GM12878 (cell line): ENCODE measurements around the gene STX10. TPM values are rescaled to one million over a fixed set of nuclear protein-coding genes. Genes with fewer than 3 reads are reported as not detected.
A peak's percentile ranks its signal among the peaks of the same experiment; 100 is the strongest.

Experiments used
- BCL11A ChIP-seq: IDR thresholded peaks from 2 replicates; pipeline ENCODE4 v1.6.1; 2011; ENCODE audit warnings: low read depth, low read length
- BHLHE40 ChIP-seq, 2 experiments: fragments of 450-650 bp in 1 of 2; IDR thresholded peaks; 2 replicates each; pipeline ENCODE4 v1.6.1; 2011 to 2017; ENCODE audit warnings: low read depth in 2 of 2, borderline replicate concordance in 1 of 2, improper control_type of control experiment in 1 of 2, low read length in 1 of 2, mild to moderate bottlenecking in 1 of 2
- ETV6 ChIP-seq, 2 experiments: fragments of 450-650 bp in 1 of 2; IDR thresholded peaks in 1 of 2; conservative IDR thresholded peaks in 1 of 2; 2 replicates each; pipeline ENCODE4 v1.6.1; 2014; ENCODE audit warnings: antibody characterized with exemption in 1 of 2, borderline replicate concordance in 1 of 2, low read depth in 1 of 2, mild to moderate bottlenecking in 1 of 2, moderate library complexity in 1 of 2
- HSF1 ChIP-seq: fragments of 150-350 bp; IDR thresholded peaks from 2 replicates; pipeline ENCODE4 v1.6.1; 2014; ENCODE audit warnings: mild to moderate bottlenecking, low read depth, low read length
- IRF4 ChIP-seq: IDR thresholded peaks from 2 replicates; pipeline ENCODE4 v1.6.1; 2011; ENCODE audit warnings: low read depth, low read length
- IRF5 ChIP-seq: fragments of 450-650 bp; IDR thresholded peaks from 2 replicates; pipeline ENCODE4 v1.6.1; 2017; ENCODE audit warnings: borderline replicate concordance
- KAT2A ChIP-seq: conservative IDR thresholded peaks from 2 replicates; pipeline ENCODE4 v1.6.1; 2011; ENCODE audit warnings: low read depth, low read length; ENCODE audit not compliant: control insufficient read depth
- LARP7 ChIP-seq: fragments of 450-650 bp; IDR thresholded peaks from 2 replicates; pipeline ENCODE4 v1.6.1; 2017; ENCODE audit warnings: mild to moderate bottlenecking
- MEF2B ChIP-seq: fragments of 450-650 bp; IDR thresholded peaks from 2 replicates; pipeline ENCODE4 v1.6.1; 2018; ENCODE audit warnings: mild to moderate bottlenecking, moderate library complexity; ENCODE audit not compliant: partially characterized antibody, poor library complexity, severe bottlenecking
- NFYA ChIP-seq: IDR thresholded peaks from 2 replicates; pipeline ENCODE4 v1.6.1; 2011; ENCODE audit warnings: low read depth, mild to moderate bottlenecking, low read length, improper control_type of control experiment, borderline replicate concordance
- NR2C1 ChIP-seq: fragments of 450-650 bp; IDR thresholded peaks from 2 replicates; pipeline ENCODE4 v1.6.1; 2017; ENCODE audit warnings: antibody characterized with exemption, mild to moderate bottlenecking, moderate library complexity
- NR2C2 ChIP-seq: IDR thresholded peaks from 2 replicates; pipeline ENCODE4 v1.6.1; 2011; ENCODE audit warnings: borderline replicate concordance, low read depth; ENCODE audit not compliant: control insufficient read depth, insufficient read length
- PAX5 ChIP-seq: IDR thresholded peaks from 2 replicates; pipeline ENCODE4 v1.6.1; 2011; ENCODE audit warnings: low read depth, low read length, borderline replicate concordance
- PAX8 ChIP-seq: fragments of 450-650 bp; IDR thresholded peaks from 2 replicates; pipeline ENCODE4 v1.6.1; 2017; ENCODE audit warnings: mild to moderate bottlenecking, moderate library complexity
- POLR2AphosphoS2 ChIP-seq: IDR thresholded peaks from 2 replicates; pipeline ENCODE4 v1.6.1; 2011; ENCODE audit warnings: low read depth, mild to moderate bottlenecking, low read length, improper control_type of control experiment, moderate library complexity
- POU2F2 ChIP-seq: IDR thresholded peaks from 3 replicates; pipeline ENCODE4 v1.6.1; 2011; ENCODE audit warnings: low read depth, mild to moderate bottlenecking, low read length, borderline replicate concordance
- RELA ChIP-seq: fragments of 450-650 bp; IDR thresholded peaks from 2 replicates; pipeline ENCODE4 v1.8.0; 2014; ENCODE audit warnings: borderline replicate concordance; ENCODE audit not compliant: partially characterized antibody
- SIN3A ChIP-seq: IDR thresholded peaks from 2 replicates; pipeline ENCODE4 v1.6.1; 2012; ENCODE audit warnings: low read depth, low read length, improper control_type of control experiment
- SMAD5 ChIP-seq: IDR thresholded peaks from 2 replicates; pipeline ENCODE4 v1.6.1; 2016; ENCODE audit warnings: antibody characterized with exemption, low read depth
- SMARCA5 ChIP-seq: fragments of 450-650 bp; IDR thresholded peaks from 2 replicates; pipeline ENCODE4 v1.6.1; 2017; ENCODE audit warnings: mild to moderate bottlenecking
- SP1 ChIP-seq: IDR thresholded peaks from one replicate; pipeline ENCODE4 v1.6.1; 2011; ENCODE audit warnings: low read depth, low read length
- SREBF1 ChIP-seq: IDR thresholded peaks from 2 replicates; pipeline ENCODE4 v1.6.1; 2012; ENCODE audit warnings: mild to moderate bottlenecking, low read length
- SREBF2 ChIP-seq: IDR thresholded peaks from 2 replicates; pipeline ENCODE4 v1.6.1; 2012; ENCODE audit warnings: mild to moderate bottlenecking, low read length
- SRF ChIP-seq, 2 experiments: IDR thresholded peaks; 2 replicates each; pipeline ENCODE4 v1.6.1; 2011; ENCODE audit warnings: low read depth in 2 of 2, low read length in 2 of 2, mild to moderate bottlenecking in 1 of 2, moderate library complexity in 1 of 2
- STAT1 ChIP-seq: fragments of 450-650 bp; conservative IDR thresholded peaks from 2 replicates; pipeline ENCODE4 v1.6.1; 2014; ENCODE audit warnings: antibody characterized with exemption, mild to moderate bottlenecking
- STAT3 ChIP-seq: IDR thresholded peaks from 2 replicates; pipeline ENCODE4 v1.6.1; 2011; ENCODE audit warnings: low read depth, low read length, improper control_type of control experiment
- TARDBP ChIP-seq: IDR thresholded peaks from 2 replicates; pipeline ENCODE4 v1.6.1; 2016; ENCODE audit warnings: borderline replicate concordance
- TBL1XR1 ChIP-seq: IDR thresholded peaks from 2 replicates; pipeline ENCODE4 v1.6.1; 2012; ENCODE audit warnings: low read depth, low read length, improper control_type of control experiment
- YBX1 ChIP-seq: fragments of 450-650 bp; IDR thresholded peaks from 2 replicates; pipeline ENCODE4 v1.6.1; 2016; ENCODE audit warnings: antibody characterized with exemption
- ZBED1 ChIP-seq: IDR thresholded peaks from 2 replicates; pipeline ENCODE4 v1.6.1; 2016; ENCODE audit warnings: borderline replicate concordance
- ZNF217 ChIP-seq: fragments of 450-650 bp; IDR thresholded peaks from 2 replicates; pipeline ENCODE4 v1.6.1; 2017; ENCODE audit warnings: antibody characterized with exemption, mild to moderate bottlenecking
- ZNF384 ChIP-seq: IDR thresholded peaks from 2 replicates; pipeline ENCODE4 v1.6.1; 2012; ENCODE audit warnings: low read depth, mild to moderate bottlenecking, low read length, improper control_type of control experiment, borderline replicate concordance
- polyA plus RNA-seq, 11 experiments: library from polyadenylated mRNA; depleted of rRNA in 4 of 11; unstranded in 6 of 11; stranded (reverse) in 5 of 11; fragments of >200 nt; fragmentation: Nextera tagmentation in 4 of 11; fragmentation: Illumina TruSeq in 1 of 11; extraction: Ambion mirVana in 4 of 11; extraction: Trizol in 1 of 11; gene quantifications; 1 replicate in 1 of 11; 2 replicates in 10 of 11; pipeline versions ENCODE4 v1.2.1 to v1.2.3, GENCODE V29; 2011 to 2016; ENCODE audit warnings: inconsistent platforms in 2 of 11, missing spikeins in 2 of 11, low read depth in 1 of 11
- total RNA-seq, 4 experiments: library from RNA; depleted of rRNA in 3 of 4; stranded (reverse); fragments of >200 nt in 3 of 4; fragmentation: Illumina TruSeq in 1 of 4; extraction: Trizol in 1 of 4; gene quantifications; 2 replicates each; pipeline versions ENCODE4 v1.2.1 to v1.2.3, GENCODE V29; 2013 to 2021

Gene STX10
- total and polyA plus RNA-seq, 10 of the 15 experiments (the other 5 are each of a cell fraction or from before 2014, with no cell fraction given): 0.56 to 76.1 (median 47.6) TPM

GRCh38 chr19:13151605-13152355 lies 1.6 kb upstream of the STX10 start (continued):
- no peak for TF ChIP-seq IRF5
- TF ChIP-seq MEF2B: peak; percentile 58
- TF ChIP-seq NFYA: no peak
- no peak for TF ChIP-seq STAT3
- TF ChIP-seq KAT2A: no peak
- TF ChIP-seq PAX8: no peak
- TF ChIP-seq SREBF1: no peak
- TF ChIP-seq HSF1: no peak
- TF ChIP-seq PAX5: peak; percentile 36; the same call in 1 of the 2 replicates
- peak; percentile 85 for TF ChIP-seq SIN3A
- no peak for TF ChIP-seq NR2C1
- peak; percentile 69 for TF ChIP-seq RELA
- TF ChIP-seq ZBED1: no peak
- peak; percentile 35; the same call in 1 of the 2 replicates for TF ChIP-seq POLR2AphosphoS2
- TF ChIP-seq STAT1: no peak
- TF ChIP-seq YBX1: no peak
- TF ChIP-seq ETV6 (conservative IDR thresholded peaks at IDR 0.05 in 1 of 2, IDR thresholded peaks at IDR 0.05 in 1 of 2; ENCODE audit: borderline replicate concordance in 1 of 2, low read depth in 1 of 2): no peak; a peak in 1 of 4 replicates
- TF ChIP-seq POU2F2: peak; percentile 12; the same call in 2 of the 3 replicates
- TF ChIP-seq TBL1XR1: no peak
- no peak for TF ChIP-seq ZNF217
- TF ChIP-seq ZNF384: no peak
- TF ChIP-seq SRF (IDR thresholded peaks at IDR 0.05; ENCODE audit: low read depth in 2 of 2, low read length in 2 of 2): peak; percentile 96 to 98
- TF ChIP-seq SMARCA5: no peak
- no peak for TF ChIP-seq SREBF2
- peak; percentile 38; the same call in 1 of the 2 replicates for TF ChIP-seq LARP7
- no peak for TF ChIP-seq BCL11A
- TF ChIP-seq SMAD5: no peak
- TF ChIP-seq TARDBP: no peak
- TF ChIP-seq SP1: peak; percentile 78
- TF ChIP-seq BHLHE40 (IDR thresholded peaks at IDR 0.05; ENCODE audit: borderline replicate concordance in 1 of 2, low read depth in 2 of 2, low read length in 1 of 2): peak; percentile 66 to 87
- TF ChIP-seq IRF4: no peak
- no peak for TF ChIP-seq NR2C2
